ENCODE results near the gene SERPINC1.
"Not testable (repeated sequence)": the region's sequence is repeated elsewhere in the genome, so short reads cannot be mapped to it uniquely, and the experiment has no call there.

Gene SERPINC1

DNA sequence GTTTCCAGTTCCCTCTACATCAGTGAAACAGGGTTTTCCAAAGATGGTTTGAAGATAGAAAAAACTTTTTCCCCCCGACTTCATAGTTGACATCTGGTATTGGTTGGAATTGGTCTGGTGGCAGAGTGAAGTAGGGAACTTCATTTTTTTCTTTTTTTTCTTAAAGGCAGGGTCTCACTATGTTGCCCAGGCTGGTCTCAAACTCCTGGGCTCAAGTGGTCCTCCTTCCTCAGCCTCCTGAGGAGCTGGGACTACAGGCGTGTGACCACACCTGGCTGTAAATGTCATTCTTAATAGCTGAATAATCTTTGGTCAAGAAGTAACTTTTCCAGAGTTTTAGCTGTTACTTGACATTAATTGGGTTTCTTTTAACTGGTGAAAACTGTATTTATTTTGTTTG lies 27.2 kb downstream of the SERPINC1 start:
- no peak for DNase-seq (ENCODE audit: low spot score)

DNA sequence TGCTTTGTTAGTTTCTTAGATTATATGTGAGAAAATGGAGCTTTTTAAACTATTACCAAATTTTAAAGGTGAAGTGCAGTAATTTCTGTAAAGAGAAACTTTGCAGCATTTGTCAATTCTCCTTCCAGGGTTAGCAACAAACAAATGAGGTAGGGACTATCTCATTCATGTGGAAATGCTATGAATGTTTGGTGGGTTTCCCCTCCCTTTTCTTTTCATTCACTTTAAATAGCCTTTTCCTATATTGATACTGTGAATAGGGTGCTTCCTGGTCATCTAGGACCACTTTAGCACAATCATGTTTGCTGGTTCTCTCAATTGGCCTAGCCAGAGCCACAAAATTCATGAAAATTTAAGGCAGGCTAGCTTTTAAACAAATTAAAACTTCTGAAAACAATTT lies 28.4 kb downstream of the SERPINC1 start:
- DNase-seq (ENCODE audit: low spot score) = no peak

DNA sequence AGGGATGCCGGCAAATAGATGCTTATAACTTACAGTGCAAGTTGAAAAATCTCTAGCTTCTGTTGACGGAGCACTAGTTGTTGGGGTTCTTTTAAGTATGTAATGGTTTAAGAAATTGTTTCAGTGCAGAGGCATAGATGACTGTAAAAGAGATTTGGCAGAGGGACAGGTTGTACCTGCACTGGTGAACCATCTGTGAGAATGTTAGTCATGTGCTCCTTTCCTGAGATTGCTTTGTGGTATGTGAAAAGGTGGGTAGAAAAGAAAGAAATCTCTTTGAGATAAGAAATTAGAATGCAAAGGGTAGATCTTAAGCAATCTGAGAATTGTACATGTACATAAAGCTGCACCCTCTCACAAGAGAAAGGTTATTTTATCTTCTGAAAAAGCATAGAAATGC lies 29.5 kb downstream of the SERPINC1 start:
- no peak for DNase-seq (ENCODE audit: low spot score)

DNA sequence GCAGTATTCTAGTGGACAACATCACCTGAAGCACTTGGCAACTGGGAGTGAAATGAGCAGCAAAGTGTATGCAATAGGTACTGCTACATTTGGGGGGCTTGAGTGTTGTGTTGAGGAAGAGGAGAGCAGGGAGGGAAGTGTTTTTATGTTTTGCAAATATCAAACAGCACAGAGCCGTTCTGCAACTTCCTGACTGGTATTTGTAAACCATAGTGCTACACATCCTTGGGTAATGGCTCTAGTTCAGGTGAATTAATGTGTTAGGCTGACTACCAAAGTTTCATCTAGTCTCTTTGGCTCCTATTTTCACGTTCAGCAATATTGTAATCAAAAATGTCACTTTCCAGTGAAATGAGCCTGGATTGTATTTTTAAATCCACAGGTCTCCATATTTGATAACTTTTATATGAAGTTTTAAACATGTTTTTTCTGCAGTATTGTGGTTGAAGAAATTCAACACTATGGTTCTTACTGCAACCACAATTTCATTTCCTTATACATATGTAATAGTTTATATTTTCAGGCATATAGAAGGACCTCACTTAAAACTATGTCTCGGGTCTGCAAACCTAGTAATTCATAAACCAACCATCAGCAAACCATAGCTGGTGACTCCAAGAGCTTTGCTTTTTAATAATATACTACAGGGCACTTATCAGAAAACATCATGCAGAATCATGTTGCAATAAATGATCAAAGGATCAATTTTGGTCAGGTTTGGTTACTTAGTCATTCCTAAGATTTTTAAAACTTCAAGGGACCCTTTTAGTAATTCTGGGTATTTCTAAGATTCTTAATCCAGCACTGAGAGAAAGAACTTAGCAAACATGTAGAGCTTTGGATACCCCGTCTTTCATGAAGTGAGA lies 30.1 kb downstream of the SERPINC1 start:
- DNase-seq (ENCODE audit: low spot score) = no peak

DNA sequence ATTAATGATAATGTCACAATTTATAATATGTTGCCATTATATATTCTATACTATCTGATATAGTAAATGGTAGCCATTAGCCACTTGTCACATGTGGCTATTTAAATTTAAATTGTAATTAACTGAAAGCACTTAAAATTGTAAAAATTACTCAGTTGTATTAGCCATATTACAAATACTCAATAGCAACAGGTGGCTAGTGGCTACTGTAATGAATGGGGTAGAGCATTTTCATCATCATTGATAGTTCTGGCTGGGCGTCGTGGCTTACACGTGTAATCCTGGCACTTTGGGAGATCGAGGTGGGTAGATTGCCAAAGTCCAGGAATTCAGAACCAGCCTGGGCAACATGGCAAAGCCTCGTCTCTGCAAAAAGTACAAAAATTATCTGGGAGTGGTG lies 32.4 kb downstream of the SERPINC1 start:
- no peak for DNase-seq (ENCODE audit: low spot score)

DNA sequence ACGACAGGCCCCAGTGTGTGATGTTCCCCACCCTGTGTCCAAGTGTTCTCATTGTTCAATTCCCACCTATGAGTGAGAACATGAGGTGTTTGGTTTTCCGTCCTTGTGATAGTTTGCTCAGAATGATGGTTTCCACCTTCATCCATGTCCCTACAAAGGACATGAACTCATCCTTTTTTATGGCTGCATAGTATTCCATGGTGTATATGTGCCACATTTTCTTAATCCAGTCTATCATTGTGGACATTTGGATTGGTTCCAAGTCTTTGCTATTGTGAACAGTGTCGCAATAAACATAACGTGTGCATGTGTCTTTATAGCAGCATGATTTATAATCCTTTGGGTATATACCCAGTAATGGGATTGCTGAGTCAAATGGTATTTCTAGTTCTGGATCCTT lies 36.0 kb downstream of the SERPINC1 start:
- DNase-seq (ENCODE audit: low spot score) = not testable (repeated sequence)

DNA sequence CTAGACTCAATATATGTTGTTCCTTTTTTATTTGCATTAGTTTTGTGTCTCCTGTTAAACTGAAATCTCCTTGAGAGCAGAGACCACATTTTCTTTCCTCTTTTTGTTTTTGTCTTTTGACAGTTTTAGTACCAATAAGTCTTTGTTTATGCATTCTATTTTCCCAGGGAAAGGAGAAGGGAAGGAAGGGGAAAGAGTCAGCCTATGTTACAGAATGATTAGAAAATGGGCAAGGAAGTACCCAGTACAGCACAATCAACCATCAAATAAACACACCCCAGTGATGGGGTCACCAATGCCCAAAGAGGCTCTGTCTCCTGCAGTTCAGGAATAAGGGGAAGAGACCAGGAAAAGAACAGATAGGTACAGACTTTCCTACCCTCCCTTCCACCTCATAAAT lies 38.9 kb downstream of the SERPINC1 start:
- DNase-seq (ENCODE audit: low spot score) = no peak

DNA sequence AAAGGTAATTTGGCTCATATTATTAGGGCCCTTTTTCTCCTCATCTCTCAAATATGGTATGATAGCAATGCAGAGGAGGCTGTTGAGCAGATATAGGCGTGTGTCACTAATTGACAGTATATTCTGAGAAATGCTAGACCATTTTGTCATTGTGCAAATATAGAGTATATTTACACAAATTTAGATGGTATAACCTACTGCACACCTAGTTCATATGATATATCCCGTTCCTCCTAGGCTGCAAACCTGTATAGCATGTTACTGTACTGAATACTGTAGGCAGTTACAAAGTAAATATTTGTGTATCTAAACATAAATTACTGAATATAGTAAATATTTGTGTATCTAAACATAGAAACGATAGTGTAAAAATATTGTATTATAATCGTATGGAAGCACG lies 40.4 kb downstream of the SERPINC1 start:
- DNase-seq (ENCODE audit: low spot score) = no peak

DNA sequence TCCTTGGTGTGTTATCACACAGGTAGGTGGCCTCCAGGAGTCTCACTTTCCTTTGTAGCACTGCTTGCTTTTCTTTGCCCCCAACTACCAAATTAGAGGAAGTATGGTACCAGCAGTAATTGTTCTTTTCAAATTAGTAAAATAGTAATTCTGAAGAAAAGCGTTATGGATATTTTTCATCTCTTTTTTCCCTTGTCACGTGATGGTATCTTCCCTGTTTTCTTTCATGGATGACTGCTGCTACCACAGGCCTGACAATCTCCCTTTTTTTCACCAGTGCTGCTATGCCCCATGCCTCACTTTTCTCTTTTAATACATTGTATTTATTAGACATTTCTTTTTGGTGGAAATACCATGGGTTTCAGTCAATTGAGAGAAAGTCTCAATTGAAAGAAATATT lies 45.6 kb downstream of the SERPINC1 start:
- no peak for DNase-seq (ENCODE audit: low spot score)

DNA sequence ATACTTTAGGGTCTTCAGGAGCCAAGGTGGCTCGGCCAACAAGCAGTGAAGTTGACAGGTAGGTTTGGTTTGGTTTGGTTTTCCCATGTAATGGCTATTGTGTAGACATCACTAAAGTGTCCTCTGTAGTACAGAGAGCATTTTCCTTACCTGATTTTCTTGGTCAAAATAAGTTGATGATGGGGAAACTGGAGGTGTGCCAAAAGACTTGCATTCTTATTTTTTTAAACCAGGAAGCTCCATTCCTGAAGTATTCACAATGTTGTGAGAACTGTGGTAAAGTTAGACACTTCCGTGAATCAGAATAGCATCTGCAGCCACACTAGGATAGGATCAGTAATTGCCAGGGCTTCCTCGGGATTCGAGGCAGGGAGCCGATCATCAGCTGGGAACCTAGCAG lies 46.0 kb downstream of the SERPINC1 start:
- no peak for DNase-seq (ENCODE audit: low spot score)

DNA sequence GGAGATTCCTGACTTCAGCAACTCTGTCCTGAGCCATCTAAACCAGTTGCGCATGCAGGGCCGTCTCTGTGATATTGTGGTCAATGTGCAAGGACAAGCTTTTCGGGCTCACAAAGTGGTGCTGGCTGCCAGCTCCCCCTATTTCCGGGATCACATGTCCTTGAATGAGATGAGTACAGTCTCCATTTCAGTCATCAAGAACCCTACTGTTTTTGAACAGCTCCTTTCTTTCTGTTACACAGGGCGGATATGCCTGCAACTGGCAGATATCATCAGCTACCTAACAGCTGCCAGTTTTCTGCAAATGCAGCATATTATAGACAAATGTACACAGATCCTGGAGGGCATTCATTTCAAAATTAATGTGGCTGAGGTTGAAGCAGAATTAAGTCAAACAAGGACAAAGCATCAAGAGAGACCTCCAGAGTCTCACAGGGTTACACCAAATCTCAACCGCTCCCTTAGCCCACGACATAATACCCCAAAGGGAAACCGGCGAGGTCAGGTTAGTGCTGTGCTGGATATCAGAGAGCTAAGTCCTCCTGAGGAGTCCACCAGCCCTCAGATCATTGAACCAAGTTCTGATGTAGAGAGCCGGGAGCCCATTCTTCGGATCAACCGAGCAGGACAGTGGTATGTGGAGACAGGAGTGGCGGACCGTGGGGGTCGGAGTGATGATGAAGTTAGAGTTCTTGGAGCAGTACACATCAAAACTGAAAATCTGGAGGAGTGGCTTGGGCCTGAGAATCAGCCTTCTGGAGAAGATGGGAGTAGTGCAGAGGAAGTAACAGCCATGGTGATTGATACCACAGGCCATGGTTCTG lies 46.7 kb downstream of the SERPINC1 start:
- no peak for DNase-seq (ENCODE audit: low spot score)

DNA sequence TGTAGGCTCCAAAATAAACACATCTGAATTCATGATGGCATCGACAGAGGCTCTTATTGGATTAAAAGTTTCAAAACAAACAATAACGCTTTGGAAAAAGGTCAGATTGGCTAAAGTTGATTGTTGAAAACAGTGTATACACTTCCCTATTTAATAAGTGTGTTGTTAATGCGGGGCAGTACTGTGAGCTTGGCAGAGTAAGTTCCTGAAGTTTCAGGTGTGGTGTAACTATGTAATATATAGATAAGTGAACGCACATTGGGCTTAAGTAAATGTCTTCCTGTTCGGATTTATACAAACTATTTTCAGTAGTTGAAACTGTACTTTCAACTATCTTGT lies 48.1 kb downstream of the SERPINC1 start:
- no peak for DNase-seq (ENCODE audit: low spot score)

DNA sequence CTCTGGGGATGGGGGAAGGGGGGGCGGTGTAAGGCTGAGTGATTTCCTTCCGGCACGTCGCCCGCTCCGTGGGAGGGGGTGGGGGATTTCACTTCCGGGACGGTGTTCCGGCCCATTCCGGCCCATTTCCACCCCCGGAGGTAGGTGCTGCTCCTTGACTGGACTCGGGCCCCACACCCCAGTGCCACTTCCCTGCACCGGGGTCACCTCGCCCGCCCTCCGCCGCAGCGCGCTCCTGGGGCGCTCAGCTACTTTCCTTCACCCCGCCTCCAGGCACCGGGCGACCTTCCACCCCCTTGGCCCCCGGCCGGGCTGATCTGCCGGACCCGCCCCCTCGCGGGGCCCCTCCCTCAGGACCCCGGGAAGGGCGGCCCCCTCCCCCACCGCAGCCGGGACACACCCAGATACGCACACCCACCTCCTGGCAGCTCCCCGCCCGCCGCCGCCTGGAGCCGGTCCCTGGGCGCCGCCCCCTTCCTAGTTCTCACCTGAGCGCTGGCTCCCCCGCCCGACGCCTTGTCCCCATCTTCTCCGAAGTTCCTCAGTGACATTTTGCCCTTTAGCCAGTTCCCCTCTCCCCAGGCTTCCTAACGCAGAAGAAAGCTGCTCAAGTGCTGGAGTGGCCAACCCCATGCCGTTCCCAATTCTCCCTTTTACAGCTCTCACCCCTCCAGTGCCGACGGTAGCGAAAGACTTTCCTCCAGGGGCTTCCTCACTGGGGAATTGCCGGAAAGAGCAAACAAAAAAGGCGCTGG lies 48.7 kb downstream of the SERPINC1 start, which contains the start of gene ZBTB37:
Gene ZBTB37 (plus strand): TSS at position 115 of the 755 bp plus-strand sequence. CDS start 1,846 bp downstream, outside the sequence.
- peak; percentile 93 for DNase-seq (ENCODE audit: low spot score)

DNA sequence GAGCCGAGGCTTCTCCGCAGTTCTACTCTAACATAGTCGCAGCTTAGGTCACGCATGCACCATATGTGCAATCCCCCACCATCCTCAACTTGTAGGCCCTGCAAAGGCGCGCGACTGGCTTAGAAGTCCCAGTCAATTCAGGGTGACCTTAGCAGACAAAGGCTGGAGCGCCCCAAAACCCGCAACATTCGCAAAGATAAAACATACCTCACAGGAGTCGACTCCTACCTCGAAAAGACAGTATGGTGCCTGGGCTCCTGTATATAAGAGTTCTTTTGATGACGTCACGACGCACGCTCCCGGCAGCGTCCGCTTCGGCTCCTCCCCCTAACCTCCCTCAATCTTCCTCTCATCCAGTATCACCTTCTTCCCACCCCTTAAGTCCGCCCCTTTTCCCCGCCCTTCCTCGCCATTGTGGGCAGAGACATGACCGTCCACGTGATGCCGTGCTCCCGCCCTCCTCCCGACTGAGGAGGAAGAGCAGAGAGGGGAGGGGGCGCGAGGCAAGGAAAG lies 49.3 kb downstream of the SERPINC1 start, which contains the start of gene GAS5:
Gene GAS5 (minus strand): TSS at position 237 of the 513 bp plus-strand sequence.
- DNase-seq (ENCODE audit: low spot score) = peak; percentile 91

DNA sequence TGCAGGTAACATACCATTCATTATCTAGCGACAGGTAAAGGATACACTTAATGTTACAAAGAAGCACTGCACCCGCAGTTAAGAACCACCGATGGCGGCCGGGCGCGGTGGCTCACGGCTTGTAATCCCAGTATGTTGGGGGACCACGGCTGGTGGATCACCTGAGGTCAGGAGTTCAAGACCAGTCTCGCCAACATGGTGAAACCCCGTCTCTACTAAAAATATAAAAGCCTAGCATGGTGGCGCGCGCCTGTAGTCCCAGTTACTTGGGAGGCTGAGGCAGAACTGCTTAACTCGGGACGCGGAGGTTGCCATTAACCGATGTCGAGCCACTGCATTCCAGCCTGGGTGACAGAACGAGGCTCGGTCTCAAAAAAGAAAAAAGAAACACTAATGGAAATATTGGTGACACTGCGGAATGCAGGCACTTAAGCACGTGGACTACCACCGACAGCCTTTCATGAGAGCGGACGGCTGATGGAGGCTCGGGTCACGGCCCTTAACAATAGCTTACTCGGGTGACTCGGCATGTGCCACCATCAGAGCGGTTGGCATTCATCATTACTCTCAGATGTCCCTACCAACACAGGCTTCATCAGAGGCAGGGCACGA lies 49.9 kb downstream of the SERPINC1 start:
- DNase-seq (ENCODE audit: low spot score) = peak; percentile 16

DNA sequence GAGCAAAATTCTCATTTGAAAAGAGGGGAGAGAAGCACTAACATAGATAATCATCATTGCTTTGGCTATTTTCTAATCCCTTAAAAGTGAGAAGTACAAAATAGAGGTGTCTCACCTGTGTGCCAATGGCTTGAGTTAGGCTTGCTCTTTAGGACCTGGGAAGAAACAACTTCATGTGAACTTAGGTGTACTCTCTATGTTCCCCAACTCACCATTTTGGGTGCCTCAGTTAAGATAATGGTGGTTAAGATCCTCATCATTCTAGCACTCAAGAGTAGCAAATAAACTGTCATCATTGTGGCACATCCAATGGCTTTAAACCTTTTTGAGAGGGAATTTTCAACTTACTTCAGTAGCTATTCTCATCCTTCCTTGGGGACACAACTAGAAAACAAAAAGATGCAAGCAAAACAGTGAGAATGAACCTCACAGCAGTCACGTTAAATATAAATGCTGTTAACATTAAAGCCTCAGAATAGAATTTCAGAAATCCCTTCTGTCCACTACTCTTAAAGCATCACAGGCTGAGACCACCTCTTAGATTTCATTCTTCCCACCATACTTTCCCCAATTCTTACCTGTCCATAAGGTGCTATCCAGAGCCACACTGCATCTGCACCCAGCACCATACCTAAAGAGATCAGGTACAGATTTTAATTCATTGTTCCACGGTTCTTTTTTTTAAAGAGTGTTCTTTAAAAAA lies 50.6 kb downstream of the SERPINC1 start:
- no peak for DNase-seq (ENCODE audit: low spot score)

DNA sequence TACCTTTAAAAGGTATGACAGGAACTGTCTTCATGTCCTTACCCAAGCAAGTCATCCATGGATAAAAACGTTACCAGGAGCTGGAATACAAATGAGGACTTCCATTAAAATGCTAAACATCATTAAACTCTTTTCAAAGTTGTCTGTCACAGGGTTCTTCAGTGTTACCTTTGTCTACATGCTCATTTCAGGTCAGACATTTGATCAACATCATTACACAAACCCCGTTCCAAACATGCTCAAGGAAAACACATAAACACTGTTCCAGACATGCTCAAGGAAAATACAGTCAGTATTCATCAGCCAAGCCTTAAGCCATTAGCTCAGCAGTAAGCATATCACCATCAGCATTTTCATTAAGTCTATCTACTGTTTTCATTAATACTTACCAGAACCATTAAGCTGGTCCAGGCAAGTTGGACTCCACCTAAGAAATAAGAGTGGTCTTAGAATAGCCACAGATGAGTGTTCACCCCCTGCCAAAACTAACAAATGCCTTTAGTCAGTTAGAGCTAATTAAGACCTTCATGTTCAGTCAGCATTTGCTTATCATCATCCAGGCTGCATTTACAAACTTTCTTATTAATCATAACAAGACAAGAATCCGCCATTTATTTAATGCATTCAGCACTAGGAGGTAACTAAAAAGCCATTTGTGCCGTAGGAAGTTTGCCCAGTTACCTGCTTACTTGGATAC lies 51.5 kb downstream of the SERPINC1 start:
- no peak for DNase-seq (ENCODE audit: low spot score)

DNA sequence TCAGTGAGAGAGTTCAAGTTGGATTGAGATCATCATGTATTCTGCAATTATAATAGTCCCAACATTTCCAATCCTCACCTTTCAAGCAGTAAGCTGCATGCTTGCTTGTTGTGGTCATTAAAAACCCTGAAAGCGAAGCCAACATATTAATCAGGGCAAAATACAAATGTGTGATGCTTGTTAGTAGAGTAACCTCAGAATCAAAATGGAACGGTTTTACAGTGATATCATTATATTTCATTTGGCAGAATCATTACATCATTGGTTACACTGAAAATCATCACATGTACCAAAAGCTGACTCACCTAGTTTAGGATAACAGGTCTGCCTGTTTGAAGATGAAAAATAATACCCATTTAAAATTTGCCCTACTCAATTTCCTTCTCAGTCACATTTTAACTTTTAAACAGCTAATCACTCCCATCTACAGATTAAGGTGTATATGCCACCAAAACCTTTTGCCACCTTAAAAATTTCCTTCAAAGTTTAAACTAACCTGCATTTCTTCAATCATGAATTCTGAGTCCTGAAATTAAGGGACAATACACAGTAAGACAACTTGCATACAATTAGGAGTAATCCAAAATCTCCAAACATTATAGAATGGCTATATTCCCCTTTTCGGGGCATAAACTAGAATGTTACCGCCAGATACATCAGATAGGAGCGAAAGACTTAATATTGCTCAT lies 52.8 kb downstream of the SERPINC1 start:
- DNase-seq (ENCODE audit: low spot score) = no peak

DNA sequence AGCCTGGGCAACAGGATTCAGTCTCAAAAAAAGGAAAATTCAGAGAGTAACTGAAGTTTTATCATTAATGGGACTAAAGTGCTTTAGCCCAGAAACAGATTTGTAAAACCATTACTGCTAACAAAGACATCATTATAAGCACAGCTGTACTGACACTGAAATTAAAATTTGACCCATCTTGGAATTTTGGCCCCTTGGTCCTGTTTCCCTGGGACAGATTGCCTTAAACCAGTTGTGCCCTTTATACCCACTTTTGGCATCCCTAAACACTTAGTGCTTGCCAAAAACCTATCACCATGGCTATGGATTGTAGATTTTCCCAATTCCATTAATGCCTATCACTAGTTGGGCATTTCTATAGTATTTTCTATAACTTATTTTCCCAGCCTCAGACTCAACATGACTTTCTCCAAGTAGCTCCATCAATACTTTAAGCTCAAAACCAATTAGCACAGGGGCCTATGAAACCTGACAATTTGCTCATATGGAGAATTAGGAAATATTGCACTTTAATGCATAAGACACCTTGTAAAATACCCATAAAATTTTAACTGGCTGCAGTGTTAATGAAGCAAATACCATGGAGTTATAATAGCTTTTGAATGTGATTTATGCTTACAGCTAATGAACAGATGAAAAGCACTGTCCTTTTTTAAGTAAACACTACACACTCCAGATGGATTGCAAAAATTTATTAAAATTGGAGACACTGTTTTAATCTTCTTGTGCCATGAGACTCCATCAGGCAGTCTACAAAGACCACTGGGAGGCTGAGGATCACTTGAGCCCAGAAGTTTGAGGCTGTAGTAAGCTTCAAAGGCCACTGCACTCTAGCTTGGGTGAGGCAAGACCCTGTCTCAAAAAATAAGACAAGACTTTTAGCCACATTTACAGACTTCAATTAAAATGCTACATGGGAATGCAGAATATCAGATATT lies 53.6 kb downstream of the SERPINC1 start:
- DNase-seq (ENCODE audit: low spot score) = no peak
